Neural cell (in vitro differentiated cells): Measurements from ENCODE around the gene MB21D2.

Experiments used
- CTCF ChIP-seq: fragments of 450-650 bp; IDR thresholded peaks from 2 replicates; pipeline ENCODE4 v1.5.1; 2014; ENCODE audit warnings: antibody characterized with exemption, mild to moderate bottlenecking, moderate library complexity; ENCODE audit not compliant: poor library complexity, severe bottlenecking
- EP300 ChIP-seq: fragments of 450-650 bp; conservative IDR thresholded peaks from 2 replicates; pipeline ENCODE4 v1.6.1; 2014; ENCODE audit warnings: antibody characterized with exemption, mild to moderate bottlenecking, moderate library complexity; ENCODE audit not compliant: poor library complexity, severe bottlenecking
- EZH2 ChIP-seq: fragments of 200-600, 300-800 bp; shearing (Covaris generic), sonication (generic); IDR thresholded peaks from 2 replicates; pipeline ENCODE4 v1.6.1; 2014; ENCODE audit warnings: antibody characterized with exemption, low read length, borderline replicate concordance, mild to moderate bottlenecking; ENCODE audit not compliant: insufficient read depth, poor library complexity, severe bottlenecking
- MXI1 ChIP-seq: fragments of 450-650 bp; conservative IDR thresholded peaks from 2 replicates; pipeline ENCODE4 v1.6.1; 2014; ENCODE audit warnings: antibody characterized with exemption, mild to moderate bottlenecking; ENCODE audit not compliant: poor library complexity, severe bottlenecking
- POLR2AphosphoS5 ChIP-seq: IDR thresholded peaks from 2 replicates; pipeline ENCODE4 v1.6.1; 2012
- RAD21 ChIP-seq: fragments of 450-650 bp; conservative IDR thresholded peaks from 2 replicates; pipeline ENCODE4 v1.6.1; 2014; ENCODE audit warnings: antibody characterized with exemption, mild to moderate bottlenecking, moderate library complexity
- REST ChIP-seq: IDR thresholded peaks from 2 replicates; pipeline ENCODE4 v1.6.1; 2012; ENCODE audit warnings: borderline replicate concordance
- TAF1 ChIP-seq: IDR thresholded peaks from 2 replicates; pipeline ENCODE4 v1.6.1; 2012; ENCODE audit warnings: low read depth

DNA sequence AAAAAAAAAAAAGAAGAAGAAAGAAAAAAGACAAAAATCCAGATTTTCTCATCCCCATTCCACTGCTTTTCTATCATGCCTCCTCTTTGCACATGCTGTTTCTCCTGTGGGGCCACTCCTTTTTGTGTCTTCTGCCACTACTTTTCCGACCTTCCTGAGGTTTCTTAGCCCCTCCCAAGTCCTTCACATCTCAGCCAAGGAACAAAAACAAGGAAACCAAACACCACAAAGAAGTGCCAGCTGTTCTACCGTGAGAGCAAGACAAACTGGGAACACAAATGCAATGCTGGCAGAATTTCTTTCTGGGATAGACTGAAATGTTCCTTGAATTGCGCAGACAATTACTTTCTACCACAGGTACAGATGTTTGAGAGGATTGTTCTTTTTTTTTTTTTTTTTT is 83.2 kb downstream of the MB21D2 start:
- TF ChIP-seq EP300 (no peak), CTCF (no peak), POLR2AphosphoS5 (no peak), RAD21 (no peak), EZH2 (no peak), REST (no peak), TAF1 (no peak), MXI1 (no peak)
